Measurements from ENCODE around the gene ETV7.

Gene ETV7

GRCh38 chr6:36322591-36322990, 64.9 kb downstream of the ETV7 start:
- H3F3A ChIP-seq (ENCODE audit: insufficient read depth), result no peaks in the 10 kb centered on the region
- H3K79me2 ChIP-seq (ENCODE audit: insufficient read depth, low read length), result no peaks in the 10 kb centered on the region
- H3K9me2 ChIP-seq (replicated peaks; ENCODE audit: insufficient read depth, low read length), result no peaks in the 10 kb centered on the region
- no peaks in the 10 kb centered on the region for H3K36me3 ChIP-seq (ENCODE audit: low read length)
- no peak overlapping the region for H3K9ac ChIP-seq (ENCODE audit: low read length)
- no peak overlapping the region for H3K27ac ChIP-seq (ENCODE audit: low read depth, low read length)
- H3K9me3 ChIP-seq (ENCODE audit: insufficient read depth, low read length), result no peaks in the 10 kb centered on the region
- no peaks in the 10 kb centered on the region for H3K27me3 ChIP-seq (ENCODE audit: low read length)
- H4K20me1 ChIP-seq (ENCODE audit: low read depth, low read length), result no peaks in the 10 kb centered on the region
- TF ChIP-seq CTCF (IDR thresholded peaks at IDR 0.05; ENCODE audit: insufficient read depth, low read length, poor library complexity, severe bottlenecking), result no peak
- no peak for TF ChIP-seq EZH2phosphoT487 (conservative IDR thresholded peaks at IDR 0.05; ENCODE audit: low read length)
- no peak overlapping the region for H2AFZ ChIP-seq (ENCODE audit: low read depth, low read length, severe bottlenecking)
- H3K4me2 ChIP-seq (ENCODE audit: low read depth, low read length, poor library complexity, severe bottlenecking), result no peak overlapping the region
- no peak overlapping the region for H3K4me3 ChIP-seq (ENCODE audit: insufficient read depth, low read length, poor library complexity, severe bottlenecking)

GRCh38 chr6:36320475-36320874, 67.0 kb downstream of the ETV7 start:
- Histone ChIP-seq H3K27ac (ENCODE audit: low read depth, low read length) (no peak overlapping the region), H3K9me2 (replicated peaks; ENCODE audit: insufficient read depth, low read length) (no peaks in the 10 kb centered on the region)

GRCh38 chr6:36319821-36320220, 67.6 kb downstream of the ETV7 start:
- no peaks in the 10 kb centered on the region for H4K20me1 ChIP-seq (ENCODE audit: low read depth, low read length)
- H3K36me3 ChIP-seq (ENCODE audit: low read length), result no peaks in the 10 kb centered on the region
- H3K9ac ChIP-seq (ENCODE audit: low read length), result no peak overlapping the region
- H3K9me2 ChIP-seq (replicated peaks; ENCODE audit: insufficient read depth, low read length), result no peaks in the 10 kb centered on the region
- H3K27ac ChIP-seq (ENCODE audit: low read depth, low read length), result no peak overlapping the region
- H2AFZ ChIP-seq (ENCODE audit: low read depth, low read length, severe bottlenecking), result no peak overlapping the region
- no peak overlapping the region for H3K4me3 ChIP-seq (ENCODE audit: insufficient read depth, low read length, poor library complexity, severe bottlenecking)
- H3K79me2 ChIP-seq (ENCODE audit: insufficient read depth, low read length), result no peaks in the 10 kb centered on the region
- no peaks in the 10 kb centered on the region for H3F3A ChIP-seq (ENCODE audit: insufficient read depth)
- no peak overlapping the region for H3K4me2 ChIP-seq (ENCODE audit: low read depth, low read length, poor library complexity, severe bottlenecking)
- H3K27me3 ChIP-seq (ENCODE audit: low read length), result no peaks in the 10 kb centered on the region
- no peaks in the 10 kb centered on the region for H3K9me3 ChIP-seq (ENCODE audit: insufficient read depth, low read length)
- TF ChIP-seq CTCF (IDR thresholded peaks at IDR 0.05; ENCODE audit: insufficient read depth, low read length, poor library complexity, severe bottlenecking) (no peak), EZH2phosphoT487 (conservative IDR thresholded peaks at IDR 0.05; ENCODE audit: low read length) (no peak)

More at GRCh38 chr6:36320475-36320874, 67.0 kb downstream of the ETV7 start:
- Histone ChIP-seq H3K4me3 (ENCODE audit: insufficient read depth, low read length, poor library complexity, severe bottlenecking) (no peak overlapping the region), H3K4me2 (ENCODE audit: low read depth, low read length, poor library complexity, severe bottlenecking) (no peak overlapping the region), H4K20me1 (ENCODE audit: low read depth, low read length) (no peaks in the 10 kb centered on the region), H3K9me3 (ENCODE audit: insufficient read depth, low read length) (no peaks in the 10 kb centered on the region), H3K36me3 (ENCODE audit: low read length) (no peaks in the 10 kb centered on the region), H2AFZ (ENCODE audit: low read depth, low read length, severe bottlenecking) (no peak overlapping the region), H3K9ac (ENCODE audit: low read length) (no peak overlapping the region), H3F3A (ENCODE audit: insufficient read depth) (no peaks in the 10 kb centered on the region), H3K79me2 (ENCODE audit: insufficient read depth, low read length) (no peaks in the 10 kb centered on the region), H3K27me3 (ENCODE audit: low read length) (no peaks in the 10 kb centered on the region)
- TF ChIP-seq EZH2phosphoT487 (conservative IDR thresholded peaks at IDR 0.05; ENCODE audit: low read length) (no peak), CTCF (IDR thresholded peaks at IDR 0.05; ENCODE audit: insufficient read depth, low read length, poor library complexity, severe bottlenecking) (no peak)

- H3K27me3 ChIP-seq (ENCODE audit: low read length), result no peaks in the 10 kb centered on the region
- H3K4me2 ChIP-seq (ENCODE audit: low read depth, low read length, poor library complexity, severe bottlenecking), result no peak overlapping the region
- no peaks in the 10 kb centered on the region for H4K20me1 ChIP-seq (ENCODE audit: low read depth, low read length)
- no peak overlapping the region for H3K4me3 ChIP-seq (ENCODE audit: insufficient read depth, low read length, poor library complexity, severe bottlenecking)
- no peaks in the 10 kb centered on the region for H3K9me3 ChIP-seq (ENCODE audit: insufficient read depth, low read length)
- no peaks in the 10 kb centered on the region for H3K9me2 ChIP-seq (replicated peaks; ENCODE audit: insufficient read depth, low read length)
- no peak overlapping the region for H3K9ac ChIP-seq (ENCODE audit: low read length)
- no peak for TF ChIP-seq CTCF (IDR thresholded peaks at IDR 0.05; ENCODE audit: insufficient read depth, low read length, poor library complexity, severe bottlenecking)
- TF ChIP-seq EZH2phosphoT487 (conservative IDR thresholded peaks at IDR 0.05; ENCODE audit: low read length), result no peak
- H3K27ac ChIP-seq (ENCODE audit: low read depth, low read length), result no peak overlapping the region
- no peaks in the 10 kb centered on the region for H3F3A ChIP-seq (ENCODE audit: insufficient read depth)
- no peak overlapping the region for H2AFZ ChIP-seq (ENCODE audit: low read depth, low read length, severe bottlenecking)
- no peaks in the 10 kb centered on the region for H3K79me2 ChIP-seq (ENCODE audit: insufficient read depth, low read length)
- H3K36me3 ChIP-seq (ENCODE audit: low read length), result no peaks in the 10 kb centered on the region
These were observed 68.1 kb downstream of the ETV7 start for GRCh38 chr6:36319436-36319762.

Measured in SU-DHL-6 (cell line).